HepG2 (cell line): Measurements from ENCODE around the gene CASKIN1. TPM values are rescaled to one million over a fixed set of nuclear protein-coding genes. Genes with fewer than 3 reads are reported as not detected.

Experiments
- ATAC-seq: fragments of 200-7000 bp; cut with Tn5 transposase; 3 replicates; pipeline ENCODE4 v1.9.1; 2020; ENCODE audit warnings: mild to moderate bottlenecking, moderate library complexity
- BruUV-seq: library from RNA; stranded (reverse); fragments of 400-500 nt; replicated peaks from 2 replicates; lab custom pipeline; 2021; lab: Mats Ljungman, UMichigan
- CTCF ChIA-PET: fragments of 300-600 bp; formaldehyde crosslinking; extraction: SDS; loops from one replicate; lab custom pipeline; 2021; ENCODE audit warnings: low total read pairs, inconsistent platforms, low intra/inter-chr PET ratio; lab: Yijun Ruan, JAX
- POLR2A ChIA-PET: fragments of 350-600 bp; sonication (Branson Sonifier 250); formaldehyde crosslinking; loops from one replicate; lab custom pipeline; 2020; ENCODE audit warnings: antibody characterized with exemption, inconsistent platforms; lab: Yijun Ruan, JAX
- DNase-seq: peaks from one replicate; pipeline ENCODE4 v3.0.0-alpha.2; 2015; ENCODE audit warnings: low spot score
- FAIRE-seq: peaks from 3 replicates; lab custom pipeline; 2011; peaks lifted over from hg19 to GRCh38; lab: Jason Lieb, UNC
- H2AFZ ChIP-seq: one replicate; pipeline ENCODE4 v1.6.1; 2011; ENCODE audit warnings: low read length, inconsistent platforms
- H3K27ac ChIP-seq: fragments of 300-600 bp; 3 replicates; pipeline ENCODE4 v1.8.0; 2011; ENCODE audit warnings: mixed run types, mild to moderate bottlenecking, mixed read lengths, low read length, inconsistent platforms; ENCODE audit not compliant: insufficient read depth; ENCODE audit errors: extremely low read length
- H3K27me3 ChIP-seq, 2 experiments: fragments of 200-600 bp in 1 of 2; 2 replicates in 1 of 2; 3 replicates in 1 of 2; pipeline versions ENCODE4 v1.6.0 to v1.8.0; 2011; ENCODE audit warnings: low read length in 2 of 2, mild to moderate bottlenecking in 2 of 2, moderate library complexity in 2 of 2, inconsistent platforms in 1 of 2; ENCODE audit not compliant: insufficient read depth in 2 of 2, control insufficient read depth in 1 of 2
- H3K36me3 ChIP-seq, 2 experiments: fragments of 200-600 bp in 1 of 2; replicated peaks in 1 of 2; 2 replicates in 1 of 2; 3 replicates in 1 of 2; pipeline versions ENCODE4 v1.5.1 to v1.8.0; 2011; ENCODE audit warnings: low read length in 2 of 2, inconsistent platforms in 1 of 2; ENCODE audit not compliant: insufficient read depth in 2 of 2, control insufficient read depth in 1 of 2
- H3K4me1 ChIP-seq: 2 replicates; pipeline ENCODE4 v1.5.1; 2012; ENCODE audit warnings: low read length, inconsistent platforms; ENCODE audit not compliant: insufficient read depth
- H3K4me2 ChIP-seq: 2 replicates; pipeline ENCODE4 v1.6.0; 2011; ENCODE audit warnings: low read depth, low read length, inconsistent platforms
- H3K4me3 ChIP-seq, 3 experiments: fragments of 200-600 bp in 1 of 3; sonication (generic), shearing (Covaris generic) in 1 of 3; replicated peaks in 1 of 3; 2 replicates each; pipeline ENCODE4 v1.5.1; 2011 to 2016; ENCODE audit warnings: low read length in 3 of 3, inconsistent platforms in 2 of 3, low read depth in 2 of 3, mild to moderate bottlenecking in 2 of 3, control low read depth in 1 of 3, mixed read lengths in 1 of 3; ENCODE audit not compliant: insufficient read depth in 1 of 3
- H3K79me2 ChIP-seq: one replicate; pipeline ENCODE4 v1.6.1; 2011; ENCODE audit warnings: low read length, inconsistent platforms; ENCODE audit not compliant: insufficient read depth
- H3K9ac ChIP-seq: 2 replicates; pipeline ENCODE4 v1.6.0; 2011; ENCODE audit warnings: mild to moderate bottlenecking, low read depth, low read length, inconsistent platforms; ENCODE audit not compliant: insufficient read depth
- H3K9me3 ChIP-seq: 2 replicates; pipeline ENCODE4 v1.5.1; 2012; ENCODE audit warnings: mild to moderate bottlenecking, low read length
- H4K20me1 ChIP-seq: 2 replicates; pipeline ENCODE4 v1.6.0; 2011; ENCODE audit warnings: inconsistent platforms, mild to moderate bottlenecking, low read length, moderate library complexity; ENCODE audit not compliant: insufficient read depth
- IRF2 ChIP-seq: IDR thresholded peaks from 2 replicates; pipeline ENCODE4 v1.6.1; 2018; ENCODE audit warnings: missing genetic modification reagents, missing compliant biosample characterization
- MAFF ChIP-seq: IDR thresholded peaks from 2 replicates; pipeline ENCODE4 v1.6.1; 2011; ENCODE audit warnings: low read depth, low read length, improper control_type of control experiment
- RORA ChIP-seq: sonication (generic); formaldehyde crosslinking; IDR thresholded peaks from 2 replicates; pipeline ENCODE4 v1.5.0; 2020; ENCODE audit warnings: mild to moderate bottlenecking, missing genetic modification reagents, moderate library complexity
- ZNF562 ChIP-seq: sonication (generic); formaldehyde crosslinking; IDR thresholded peaks from 2 replicates; pipeline ENCODE4 v1.8.0; 2022; ENCODE audit warnings: missing genetic modification reagents, borderline replicate concordance
- ZNF782 ChIP-seq: sonication (generic); formaldehyde crosslinking; IDR thresholded peaks from 2 replicates; pipeline ENCODE4 v1.4.0; 2020; ENCODE audit warnings: missing genetic modification reagents, mild to moderate bottlenecking, borderline replicate concordance
- ZSCAN20 ChIP-seq: sonication (generic); formaldehyde crosslinking; IDR thresholded peaks from 2 replicates; pipeline ENCODE4 v1.4.0; 2020; ENCODE audit warnings: missing genetic modification reagents, mild to moderate bottlenecking, borderline replicate concordance
- WGBS: methylation state at CpG from one replicate; pipeline ENCODE4 v1.1.6; 2017; ENCODE audit warnings: low lambda C conversion rate; 5-methylcytosine and 5-hydroxymethylcytosine counted together
- in situ Hi-C: cut with HindIII; loops from 2 replicates; pipeline ENCODE4 v1.10.0; 2017; ENCODE audit warnings: low pct_unique_long_range_greater_than_20kb; ENCODE audit not compliant: extremely low pct_ligation_motif_present
- intact Hi-C: fragments of 100-400 bp; cut with micrococcal nuclease; formaldehyde crosslinking; loops from one replicate; pipeline ENCODE4 v1.10.0; 2022; ENCODE audit not compliant: unreplicated experiment
- polyA plus RNA-seq, 8 experiments: library from polyadenylated mRNA; depleted of rRNA in 3 of 8; stranded (reverse) in 7 of 8; unstranded in 1 of 8; fragments of >200 nt; fragmentation: Illumina TruSeq in 4 of 8; extraction: Trizol in 4 of 8; gene quantifications; 2 replicates each; pipeline versions ENCODE4 v1.2.1 to v1.2.3, GENCODE V29; 2011 to 2016; ENCODE audit warnings: low read depth in 4 of 8, missing spikeins in 1 of 8, mixed read lengths in 1 of 8; ENCODE audit not compliant: insufficient read depth in 1 of 8
- total RNA-seq, 5 experiments: library from RNA; depleted of rRNA; stranded (reverse); fragments of >200 nt; fragmentation: Illumina TruSeq; extraction: Trizol; gene quantifications; 2 replicates each; pipeline ENCODE4 v1.2.3, GENCODE V29; 2016; ENCODE audit warnings: low read depth in 1 of 5
- TF ChIP-seq, protein P1 (sequence below): sonication (generic); formaldehyde crosslinking; IDR thresholded peaks from 2 replicates; pipeline ENCODE4 v1.4.0; 2020; ENCODE audit warnings: missing genetic modification reagents

Gene CASKIN1
- total and polyA plus RNA-seq, 2 of the 13 experiments (the other 11 are each of a cell fraction or from before 2014, with no cell fraction given), result 1.2 to 2.2 TPM

DNA sequence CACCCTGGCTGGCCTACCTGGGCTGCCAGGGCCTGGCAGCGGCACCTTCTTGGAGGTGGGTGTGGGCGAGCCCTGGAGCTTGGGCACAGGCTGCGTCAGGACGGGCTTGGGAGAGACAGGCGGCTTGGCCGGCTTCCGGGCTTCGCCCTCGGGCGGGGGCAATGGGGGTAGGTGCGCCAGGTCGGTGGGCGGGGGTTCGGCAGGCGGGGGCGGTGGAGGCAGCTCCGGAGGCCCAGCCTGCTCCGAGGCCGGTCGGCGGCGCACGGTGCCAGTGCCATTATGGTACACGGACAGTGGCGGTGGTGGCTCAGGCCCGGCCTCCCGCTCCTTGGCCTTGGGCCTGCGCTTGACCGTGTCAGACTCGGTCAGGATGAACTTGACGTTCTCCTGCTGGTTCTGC is 16.8 kb downstream of the CASKIN1 start (continued):
- no peak for TF ChIP-seq MAFF

DNA sequence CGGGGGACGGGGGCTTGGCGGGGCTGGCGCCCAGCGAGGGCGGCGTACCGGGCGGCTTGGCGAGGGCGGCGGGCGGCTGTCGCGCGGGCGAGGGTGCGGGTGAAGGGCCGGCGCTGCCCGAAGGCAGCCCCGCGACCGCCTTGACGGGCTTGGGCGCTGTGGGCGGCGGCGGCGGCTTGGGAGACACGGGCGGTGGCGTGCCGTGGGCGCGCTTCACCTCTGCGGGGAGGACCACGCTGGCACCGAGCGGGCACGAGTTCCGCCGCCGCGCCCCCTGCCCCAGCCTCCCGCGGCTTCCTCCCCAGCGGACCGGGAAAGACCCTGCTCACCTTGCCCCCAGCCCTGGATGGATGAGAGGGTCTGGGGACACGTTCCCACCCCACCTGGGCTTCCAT is 17.3 kb downstream of the CASKIN1 start:
- H3K4me3 ChIP-seq, result no peak overlapping the region
- no peak overlapping the region for H3K9ac ChIP-seq
- DNase-seq, result no peak
- H3K4me2 ChIP-seq, result no peak overlapping the region
- H3K27ac ChIP-seq, result no peak overlapping the region
- in situ Hi-C loops, result no loop called here
- FAIRE-seq, result no peak
- peaks cover 7 to 18% of the 10 kb centered on the region in 2 experiments; a peak in 2 of 5 replicates for H3K36me3 ChIP-seq
- no TSS peak for BruUV-seq
- H3K27me3 ChIP-seq, result no peaks in the 10 kb centered on the region
- peaks cover 17% of the 10 kb centered on the region for H3K4me1 ChIP-seq
- H3K79me2 ChIP-seq, result no peaks in the 10 kb centered on the region
- no peaks in the 10 kb centered on the region for H3K9me3 ChIP-seq
- POLR2A ChIA-PET, result no interaction called here
- CTCF ChIA-PET, result no interaction called here
- ATAC-seq, result no peak
- TF ChIP-seq ZNF782 (CRISPR knock-in tag) (no peak), ZNF562 (no peak), ZSCAN20 (CRISPR knock-in tag) (no peak), IRF2 (no peak), RORA (CRISPR knock-in tag) (no peak)
- TF ChIP-seq, protein P1, sequence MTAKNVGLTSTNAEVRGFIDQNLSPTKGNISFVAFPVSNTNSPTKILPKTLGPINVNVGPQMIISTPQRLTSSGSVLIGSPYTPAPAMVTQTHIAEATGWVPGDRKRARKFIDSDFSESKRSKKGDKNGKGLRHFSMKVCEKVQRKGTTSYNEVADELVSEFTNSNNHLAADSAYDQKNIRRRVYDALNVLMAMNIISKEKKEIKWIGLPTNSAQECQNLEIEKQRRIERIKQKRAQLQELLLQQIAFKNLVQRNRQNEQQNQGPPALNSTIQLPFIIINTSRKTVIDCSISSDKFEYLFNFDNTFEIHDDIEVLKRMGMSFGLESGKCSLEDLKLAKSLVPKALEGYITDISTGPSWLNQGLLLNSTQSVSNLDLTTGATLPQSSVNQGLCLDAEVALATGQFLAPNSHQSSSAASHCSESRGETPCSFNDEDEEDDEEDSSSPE (CRISPR knock-in tag), result no peak
- WGBS, result 97% methylated on average over 38 of the region's 50 CpGs
- no peak overlapping the region for H2AFZ ChIP-seq
- H4K20me1 ChIP-seq, result no peaks in the 10 kb centered on the region
- intact Hi-C loops, result no loop called here
